ENCODE data around the gene SDHB.

DNA sequence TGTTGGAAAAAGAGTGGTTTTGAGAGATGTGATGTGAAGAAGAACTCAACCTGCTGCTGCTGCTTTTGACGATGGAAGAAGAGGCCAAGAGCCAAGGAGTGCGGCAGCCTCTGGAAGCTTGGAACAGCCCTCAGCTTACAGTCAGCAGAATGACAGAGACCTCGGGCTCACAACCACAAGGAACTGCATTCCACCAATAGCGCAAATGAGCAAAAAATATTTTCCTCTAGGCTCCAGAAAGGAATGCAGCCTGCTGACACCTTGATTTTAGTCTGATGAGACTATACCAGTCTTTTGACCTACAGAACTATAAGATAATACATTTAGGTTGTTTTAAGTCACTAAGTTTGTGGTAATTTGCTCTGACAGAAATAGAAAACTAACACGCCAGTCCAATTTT is 10.2 kb downstream of the SDHB start:
- no peak for TF ChIP-seq CTCF (IDR thresholded peaks at IDR 0.05)
- TF ChIP-seq POLR2A (IDR thresholded peaks at IDR 0.05): no peak

All from right lobe of liver (tissue), 4 donors.